MG63 (cell line): ENCODE results near the gene SOCS3. TPM values are rescaled to one million over a fixed set of nuclear protein-coding genes. Genes with fewer than 3 reads are reported as not detected.

Source experiments
- DNase-seq: peaks from one replicate; pipeline ENCODE4 v3.0.0-alpha.2; 2020
- H3K27me3 ChIP-seq: fragments of 250-450 bp; sonication (Bioruptor Pico); 2 replicates; pipeline ENCODE4 v1.5.1; 2020; ENCODE audit warnings: mild to moderate bottlenecking, moderate library complexity
- H3K36me3 ChIP-seq: fragments of 250-450 bp; sonication (Bioruptor Pico); 2 replicates; pipeline ENCODE4 v1.5.1; 2020; ENCODE audit warnings: mild to moderate bottlenecking, moderate library complexity
- H3K4me3 ChIP-seq: fragments of 250-450 bp; sonication (Bioruptor Pico); 2 replicates; pipeline ENCODE4 v1.5.1; 2020; ENCODE audit warnings: mild to moderate bottlenecking, moderate library complexity
- H3K9me3 ChIP-seq: fragments of 250-450 bp; sonication (Bioruptor Pico); 2 replicates; pipeline ENCODE4 v1.5.1; 2020; ENCODE audit warnings: mild to moderate bottlenecking, moderate library complexity
- total RNA-seq: library from RNA; depleted of rRNA; stranded (reverse); fragments of >200 nt; shearing (Covaris generic); gene quantifications from 2 replicates; pipeline ENCODE4 v1.2.3, GENCODE V29; 2014; ENCODE audit warnings: low replicate concordance

SOCS3 gene
- total RNA-seq, 1 experiment from 2014 or later: 32.9 TPM

DNA sequence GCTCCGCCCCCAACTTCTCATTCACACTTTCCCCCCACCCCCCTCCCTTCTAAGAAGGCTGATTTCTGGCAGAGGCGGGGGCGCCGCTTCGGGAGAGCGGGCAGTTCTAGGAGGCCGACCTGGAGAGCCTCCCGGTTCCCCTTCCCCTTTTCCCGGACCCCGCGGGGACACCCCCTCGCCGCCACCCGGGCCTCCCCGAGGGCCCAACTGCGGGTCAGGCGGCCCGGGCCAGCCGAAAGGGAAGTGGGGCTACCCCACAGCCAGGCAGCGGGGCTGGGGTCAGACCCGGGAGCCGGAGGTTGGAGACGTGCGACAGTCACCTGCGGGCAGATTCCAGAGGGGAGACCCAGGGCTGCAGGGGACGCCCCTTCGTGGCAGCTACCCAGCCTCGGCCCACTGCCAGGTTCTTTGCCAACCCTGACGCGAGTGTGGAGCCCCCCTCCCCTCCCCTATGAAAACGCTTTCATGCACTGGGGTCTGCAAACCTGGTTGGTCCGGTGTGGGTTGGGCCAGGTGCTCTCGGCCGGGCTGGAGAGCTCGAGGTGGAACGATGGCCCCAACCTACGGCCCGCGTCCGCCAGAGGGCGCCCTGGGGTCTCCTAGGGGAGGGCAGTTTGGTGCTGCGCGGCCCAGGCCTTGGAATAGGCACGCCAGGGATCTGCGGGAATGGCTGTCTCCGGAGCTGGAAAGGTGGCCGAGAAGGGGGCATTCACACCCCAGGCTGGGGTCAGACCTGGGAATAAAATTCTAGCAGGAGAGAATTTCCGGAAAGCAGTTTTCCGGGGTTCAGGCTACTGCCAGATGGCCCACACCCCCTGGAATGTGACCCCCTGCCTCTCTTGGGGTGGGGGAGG, 721 bp upstream of the SOCS3 start:
- H3K9me3 ChIP-seq: no peaks in the 10 kb centered on the region
- H3K4me3 ChIP-seq: peak overlapping the region; percentile 99
- no peaks in the 10 kb centered on the region for H3K27me3 ChIP-seq
- H3K36me3 ChIP-seq: peaks cover 35% of the 10 kb centered on the region
- peak; percentile 92 for DNase-seq

DNA sequence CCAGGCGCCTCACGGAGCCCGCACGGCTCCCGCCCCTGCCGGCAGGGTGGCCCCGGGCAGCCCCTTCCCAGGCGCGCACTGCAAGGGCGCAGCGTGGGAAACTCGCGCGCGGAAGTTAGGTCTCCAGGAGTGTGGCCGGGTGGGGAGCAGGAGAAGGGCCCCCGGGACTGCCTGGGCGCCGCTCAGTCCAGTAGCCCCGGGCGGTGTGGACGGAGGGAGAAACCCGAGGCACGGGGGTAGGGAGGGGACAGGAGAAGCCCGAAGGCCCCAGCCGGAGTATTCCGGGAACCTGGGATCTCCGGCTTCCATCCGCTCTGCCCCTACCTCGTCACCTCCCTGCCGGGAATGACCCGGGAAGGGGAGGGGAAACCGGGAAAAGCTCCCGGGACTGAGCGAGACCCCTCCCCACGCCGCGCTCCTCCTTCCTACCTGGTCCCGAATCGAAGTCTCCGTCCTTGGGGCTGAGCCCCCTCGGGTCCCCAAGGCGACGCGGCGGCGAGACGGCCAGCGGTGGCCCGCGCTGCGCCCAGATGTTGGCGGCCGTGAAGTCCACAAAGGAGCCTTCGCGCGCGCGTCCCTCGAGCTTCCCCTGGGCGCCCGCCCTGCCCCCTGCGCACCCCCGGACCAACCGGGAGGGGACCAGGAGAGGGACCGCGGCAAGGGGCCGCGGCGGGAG, 418 bp downstream of the SOCS3 start:
- H3K9me3 ChIP-seq: no peaks in the 10 kb centered on the region
- peak; percentile 47 for DNase-seq
- H3K27me3 ChIP-seq: no peaks in the 10 kb centered on the region
- H3K36me3 ChIP-seq: peaks cover 44% of the 10 kb centered on the region
- H3K4me3 ChIP-seq: peak overlapping the region; percentile 99

DNA sequence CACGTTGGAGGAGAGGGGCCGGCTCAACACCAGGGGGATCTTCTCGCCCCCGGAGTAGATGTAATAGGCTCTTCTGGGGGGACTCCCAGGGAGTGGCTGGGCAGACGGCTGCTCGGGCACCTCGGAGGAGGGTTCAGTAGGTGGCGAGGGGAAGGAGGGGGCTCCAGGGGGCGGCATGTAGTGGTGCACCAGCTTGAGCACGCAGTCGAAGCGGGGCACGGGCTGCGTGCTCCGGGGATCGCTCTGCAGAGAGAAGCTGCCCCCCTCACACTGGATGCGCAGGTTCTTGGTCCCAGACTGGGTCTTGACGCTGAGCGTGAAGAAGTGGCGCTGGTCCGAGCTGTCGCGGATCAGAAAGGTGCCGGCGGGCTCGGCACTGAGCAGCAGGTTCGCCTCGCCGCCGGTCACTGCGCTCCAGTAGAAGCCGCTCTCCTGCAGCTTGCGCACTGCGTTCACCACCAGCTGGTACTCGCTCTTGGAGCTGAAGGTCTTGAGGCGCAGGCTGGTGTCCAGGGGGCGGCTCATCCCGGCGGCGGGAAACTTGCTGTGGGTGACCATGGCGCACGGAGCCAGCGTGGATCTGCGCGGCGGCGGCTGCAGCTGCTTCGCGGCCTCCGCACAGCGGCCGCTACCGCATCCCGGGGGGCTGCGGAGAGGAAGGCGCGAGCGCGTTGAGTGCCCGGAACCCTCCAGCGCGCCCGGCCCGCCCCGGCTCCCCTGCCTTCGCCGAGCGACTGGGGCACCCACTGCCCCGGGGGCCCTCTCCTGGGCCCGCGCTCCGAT, 1.1 kb downstream of the SOCS3 start:
- Histone ChIP-seq H3K9me3 (no peaks in the 10 kb centered on the region), H3K27me3 (no peaks in the 10 kb centered on the region), H3K36me3 (peaks cover 47% of the 10 kb centered on the region), H3K4me3 (peak overlapping the region; percentile 99)
- peak; percentile 41 for DNase-seq

DNA sequence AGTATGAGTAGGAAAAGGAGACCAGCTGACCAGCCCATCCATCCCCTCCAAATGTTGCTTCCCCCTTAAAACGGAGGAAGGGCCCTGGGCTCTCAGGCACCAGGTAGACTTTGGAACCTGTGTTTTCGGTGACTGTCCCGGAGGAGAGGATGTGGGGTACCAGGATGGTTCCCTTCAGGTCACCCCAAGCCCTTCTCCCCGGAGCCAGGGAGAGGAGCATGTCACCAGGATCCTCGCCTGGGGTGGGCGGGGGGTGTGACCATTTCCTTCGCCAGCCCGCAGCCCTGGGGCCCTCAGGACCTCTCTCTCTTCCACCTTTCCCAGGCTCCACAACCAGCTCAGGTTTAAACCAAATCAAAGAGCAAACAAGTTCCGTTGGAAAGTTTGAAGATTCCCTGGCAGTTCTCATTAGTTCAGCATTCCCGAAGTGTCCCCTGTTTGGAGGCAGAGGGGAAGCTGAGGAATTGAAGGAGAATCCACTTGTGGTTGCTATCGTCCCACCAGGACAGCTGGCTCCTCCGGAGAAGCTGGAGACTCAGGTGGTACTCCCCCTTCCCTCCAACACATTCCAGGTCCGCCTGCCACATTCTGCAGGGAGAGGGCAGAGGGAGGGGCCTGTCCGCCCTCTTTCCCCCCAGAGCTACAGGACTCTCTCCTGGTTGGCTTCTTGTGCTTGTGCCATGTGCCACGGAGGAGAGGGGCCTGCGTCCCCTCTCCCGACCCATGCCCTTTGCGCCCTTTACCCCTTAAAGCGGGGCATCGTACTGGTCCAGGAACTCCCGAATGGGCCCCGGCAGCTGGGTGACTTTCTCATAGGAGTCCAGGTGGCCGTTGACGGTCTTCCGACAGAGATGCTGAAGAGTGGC, 2.0 kb downstream of the SOCS3 start:
- DNase-seq: no peak
- peaks cover 50% of the 10 kb centered on the region for H3K36me3 ChIP-seq

DNA sequence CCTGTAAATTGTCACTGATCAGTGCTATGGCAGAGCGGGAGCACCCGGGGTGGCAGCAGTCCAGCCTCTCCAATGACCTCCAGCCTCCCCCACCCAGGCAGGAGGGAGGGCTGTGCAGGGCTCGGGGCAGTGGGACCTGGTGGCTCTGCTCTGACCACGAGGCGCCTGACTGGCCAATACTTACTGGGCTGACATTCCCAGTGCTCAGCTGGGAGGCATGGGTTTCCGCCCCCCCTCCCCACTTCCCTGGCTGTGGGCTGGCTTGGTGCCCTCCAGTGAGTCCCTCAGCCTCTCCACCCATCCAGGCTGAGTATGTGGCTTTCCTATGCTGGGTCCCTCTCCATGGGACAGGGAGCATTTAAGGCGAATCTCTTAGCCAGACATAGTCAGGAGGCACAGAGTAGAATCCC, 2.7 kb downstream of the SOCS3 start:
- Histone ChIP-seq H3K4me3 (peak overlapping the region; percentile 99), H3K9me3 (no peaks in the 10 kb centered on the region), H3K27me3 (no peaks in the 10 kb centered on the region), H3K36me3 (peaks cover 50% of the 10 kb centered on the region)
- DNase-seq: peak; percentile 83

More for the DNA sequence above, 2.0 kb downstream of the SOCS3 start:
- peak overlapping the region; percentile 99 for H3K4me3 ChIP-seq
- H3K27me3 ChIP-seq: no peaks in the 10 kb centered on the region
- H3K9me3 ChIP-seq: no peaks in the 10 kb centered on the region

DNA sequence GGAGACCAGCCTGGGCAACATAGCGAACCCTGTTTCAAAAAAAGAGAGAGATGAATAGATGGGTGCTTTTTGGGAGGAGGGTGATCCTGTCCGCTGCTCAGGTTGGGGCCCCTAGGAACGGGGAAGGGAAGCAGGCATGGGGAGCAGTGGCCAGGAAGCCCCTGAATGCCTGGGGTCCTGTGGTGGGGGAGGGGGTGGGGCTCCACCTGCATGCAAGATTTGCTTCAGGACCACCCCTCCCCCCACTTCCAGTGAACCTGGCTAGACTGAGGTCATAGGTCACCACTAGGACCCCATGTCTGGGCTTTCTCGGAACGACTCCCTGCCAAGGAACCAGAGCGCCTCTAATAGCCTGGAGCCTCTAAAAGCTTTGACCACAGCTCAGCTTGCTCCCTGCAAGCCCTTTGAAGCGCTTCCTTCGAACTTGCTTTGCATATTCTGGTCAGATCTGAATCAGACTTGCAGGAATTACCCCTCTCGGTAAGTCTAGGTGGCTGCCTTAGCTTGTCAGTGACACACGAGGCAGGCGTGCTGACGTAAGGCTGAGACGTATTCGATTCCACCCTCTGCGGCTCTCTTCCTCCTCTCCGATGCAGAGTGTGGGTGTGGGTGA, 3.7 kb downstream of the SOCS3 start:
- Histone ChIP-seq H3K4me3 (no peak overlapping the region), H3K36me3 (peaks cover 50% of the 10 kb centered on the region), H3K9me3 (no peaks in the 10 kb centered on the region), H3K27me3 (no peaks in the 10 kb centered on the region)
- DNase-seq: no peak

DNA sequence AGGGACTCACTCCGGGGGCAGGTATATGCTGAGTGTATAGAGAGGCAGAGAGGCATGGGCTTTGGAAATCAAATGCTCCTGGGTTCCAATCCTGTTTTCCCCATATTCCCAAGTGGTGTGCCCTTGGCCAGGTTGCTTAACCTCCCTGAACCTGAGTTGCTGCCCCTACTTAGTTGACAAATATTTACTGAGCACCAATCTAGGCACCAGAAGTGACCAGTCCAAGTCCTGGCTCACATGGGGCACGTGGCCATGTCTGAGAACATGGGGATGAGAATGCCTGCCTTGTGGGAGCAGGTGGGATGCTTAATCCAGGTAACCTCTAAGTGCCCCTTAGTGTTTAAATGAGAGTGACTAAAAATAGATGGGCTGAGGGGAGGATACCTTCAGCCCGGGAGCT, 4.2 kb downstream of the SOCS3 start:
- Histone ChIP-seq H3K4me3 (no peak overlapping the region), H3K36me3 (peaks cover 50% of the 10 kb centered on the region), H3K9me3 (no peaks in the 10 kb centered on the region), H3K27me3 (no peaks in the 10 kb centered on the region)
- no peak for DNase-seq

DNA sequence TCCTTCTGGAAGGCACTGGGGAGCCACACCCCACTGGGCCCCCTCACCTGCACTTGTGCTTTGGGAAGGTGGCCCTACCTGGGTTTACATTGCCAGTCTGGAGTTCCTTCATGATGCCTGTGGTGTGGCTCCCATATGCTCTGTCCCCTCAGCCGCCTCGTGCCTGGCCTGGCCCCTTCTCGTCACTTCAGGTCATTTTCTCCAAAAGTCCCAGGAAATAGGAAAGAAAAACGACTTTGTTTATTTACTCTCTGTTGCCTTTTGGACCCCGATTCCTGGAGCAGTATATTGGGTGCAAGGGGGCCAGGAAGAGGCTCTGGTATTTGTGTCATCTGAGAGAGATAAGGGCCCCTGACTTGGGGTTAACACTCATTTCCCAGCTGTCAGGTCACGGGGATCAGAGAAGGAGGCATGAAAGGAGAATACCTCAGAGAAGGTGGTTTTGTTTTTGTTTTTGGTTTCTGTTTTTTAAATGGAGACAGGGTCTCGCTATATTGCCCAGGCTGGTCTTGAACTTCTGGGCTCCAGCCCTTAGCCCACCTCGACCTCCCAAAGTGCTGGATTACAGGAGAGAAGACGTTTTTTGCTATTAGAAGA, 4.7 kb downstream of the SOCS3 start:
- H3K27me3 ChIP-seq: no peaks in the 10 kb centered on the region
- no peak overlapping the region for H3K4me3 ChIP-seq
- no peak for DNase-seq
- H3K9me3 ChIP-seq: no peaks in the 10 kb centered on the region
- peaks cover 50% of the 10 kb centered on the region for H3K36me3 ChIP-seq

DNA sequence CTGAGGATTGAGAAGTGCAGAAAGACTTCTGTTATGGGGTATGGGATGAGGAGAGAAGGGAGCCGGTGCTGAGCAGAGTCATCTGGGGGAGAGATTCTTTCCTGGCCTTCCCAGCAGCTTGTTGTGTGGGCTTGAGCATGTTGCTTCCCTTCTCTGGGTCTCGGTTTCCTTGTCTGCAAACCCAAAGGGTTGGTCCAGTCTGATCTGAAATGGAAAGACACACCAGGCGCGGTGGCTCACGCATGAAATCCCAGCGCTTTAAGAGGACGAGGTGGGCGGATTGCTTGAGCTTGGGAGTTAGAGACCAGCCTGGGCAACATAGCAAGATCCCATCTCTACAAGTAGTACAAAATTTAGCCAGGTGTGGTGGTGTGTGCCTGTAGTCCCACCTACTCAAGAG, 6.0 kb downstream of the SOCS3 start:
- Histone ChIP-seq H3K9me3 (no peaks in the 10 kb centered on the region), H3K36me3 (peaks cover 45% of the 10 kb centered on the region), H3K27me3 (no peaks in the 10 kb centered on the region), H3K4me3 (no peak overlapping the region; the same call in 1 of the 2 replicates)
- DNase-seq: no peak

DNA sequence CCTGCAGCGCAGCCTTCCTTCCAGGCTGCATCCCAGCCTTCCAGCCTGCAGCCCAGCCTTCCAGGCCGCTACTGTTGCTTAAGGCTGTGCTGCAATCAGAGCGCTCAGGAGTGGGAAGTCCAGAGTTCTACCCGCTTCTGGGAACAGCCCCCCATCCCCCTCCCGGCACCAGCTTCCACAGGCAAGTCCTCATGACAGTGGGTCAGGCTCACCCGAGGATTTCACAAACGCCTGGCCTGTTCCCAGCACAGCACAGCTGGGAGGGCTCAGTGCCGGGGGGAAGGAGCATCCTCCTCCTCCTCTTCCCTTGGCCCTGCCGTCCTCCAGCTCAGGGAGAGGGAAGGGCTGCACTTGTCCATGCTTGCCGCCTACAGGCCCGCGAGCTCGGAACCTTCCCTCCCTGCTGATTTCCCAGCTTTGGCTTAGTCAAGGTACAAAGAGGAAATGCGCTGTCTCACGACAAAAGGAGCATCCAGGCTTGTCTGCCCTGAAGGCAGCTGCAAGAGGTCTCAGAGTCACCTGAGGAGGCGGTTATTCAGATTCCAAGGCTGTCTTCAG, 8.3 kb downstream of the SOCS3 start:
- H3K4me3 ChIP-seq: no peak overlapping the region
- no peaks in the 10 kb centered on the region for H3K9me3 ChIP-seq
- peak; percentile 63 for DNase-seq
- no peaks in the 10 kb centered on the region for H3K27me3 ChIP-seq
- H3K36me3 ChIP-seq: peaks cover 23% of the 10 kb centered on the region

DNA sequence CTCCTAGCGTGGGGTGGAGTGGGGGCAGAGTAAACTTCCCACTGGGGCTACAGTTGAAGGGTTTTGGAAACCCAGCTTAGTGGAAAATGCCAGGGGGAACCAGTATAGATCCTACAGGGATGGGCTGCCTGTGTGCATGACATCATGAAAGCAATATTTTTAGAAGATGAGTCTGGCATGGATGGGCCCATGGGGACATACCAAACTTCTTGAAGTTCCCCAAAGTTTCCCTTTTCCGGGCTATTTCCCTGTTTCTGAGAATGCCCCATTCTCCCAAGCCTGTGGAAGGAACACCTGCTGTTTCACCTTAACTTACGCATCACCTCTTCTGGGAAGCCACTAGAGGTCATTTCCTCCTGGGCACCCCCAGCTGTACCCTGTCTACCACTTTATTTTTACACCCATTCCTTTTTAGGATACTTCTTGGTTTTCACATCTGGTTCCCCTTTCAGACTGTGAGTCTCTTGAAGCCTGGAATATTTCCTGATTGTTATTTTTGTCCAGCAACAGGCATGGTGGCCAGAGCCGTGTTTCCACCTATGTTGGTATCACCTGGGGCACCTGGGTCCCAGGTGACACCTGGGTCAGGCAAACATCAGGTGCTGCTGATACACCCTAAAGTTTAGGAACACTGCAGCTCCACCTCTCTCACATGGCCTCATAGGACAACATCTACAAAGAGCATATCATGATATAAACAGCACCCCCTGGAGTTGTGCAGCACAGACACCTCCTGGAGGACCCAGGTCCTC, 9.8 kb downstream of the SOCS3 start:
- no peaks in the 10 kb centered on the region for H3K27me3 ChIP-seq
- peaks cover 9% of the 10 kb centered on the region for H3K36me3 ChIP-seq
- no peak overlapping the region for H3K4me3 ChIP-seq
- H3K9me3 ChIP-seq: no peaks in the 10 kb centered on the region
- no peak for DNase-seq

DNA sequence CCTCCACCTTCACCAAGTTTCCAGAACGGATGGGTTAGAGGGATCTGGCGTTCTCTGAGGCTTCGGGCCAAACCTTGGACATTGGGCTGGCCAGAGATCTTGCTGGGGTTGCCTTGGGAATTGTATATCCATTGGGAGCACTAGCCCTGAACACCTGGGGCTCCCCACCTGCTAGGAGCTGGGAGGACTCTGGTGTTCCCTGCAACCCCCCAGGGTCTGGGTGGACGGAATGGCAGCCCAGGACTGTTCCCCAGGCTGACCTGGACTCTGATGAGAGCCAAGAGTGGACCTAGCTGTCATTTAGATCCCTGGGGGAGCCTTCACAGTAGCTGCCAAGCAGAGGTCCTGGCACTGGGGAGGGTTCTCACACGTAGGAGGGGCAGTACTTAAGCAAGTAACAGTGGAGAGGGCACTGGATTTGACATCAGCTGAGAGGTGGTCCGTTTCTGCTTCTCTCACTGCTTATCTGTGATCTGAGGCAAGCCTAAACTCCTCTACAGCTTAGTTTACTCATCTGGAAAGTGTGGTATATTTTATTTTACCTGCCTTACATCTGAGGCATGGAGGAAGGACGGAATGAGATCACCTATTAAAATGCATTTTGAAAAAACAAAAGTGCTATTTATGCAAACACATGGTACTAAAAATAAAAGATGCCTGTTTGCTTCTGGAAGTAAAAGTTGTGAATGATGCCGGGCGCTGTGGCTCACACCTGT, 11.7 kb downstream of the SOCS3 start:
- no peak for DNase-seq
- Histone ChIP-seq H3K36me3 (no peaks in the 10 kb centered on the region), H3K9me3 (no peaks in the 10 kb centered on the region), H3K4me3 (no peak overlapping the region), H3K27me3 (no peaks in the 10 kb centered on the region)

DNA sequence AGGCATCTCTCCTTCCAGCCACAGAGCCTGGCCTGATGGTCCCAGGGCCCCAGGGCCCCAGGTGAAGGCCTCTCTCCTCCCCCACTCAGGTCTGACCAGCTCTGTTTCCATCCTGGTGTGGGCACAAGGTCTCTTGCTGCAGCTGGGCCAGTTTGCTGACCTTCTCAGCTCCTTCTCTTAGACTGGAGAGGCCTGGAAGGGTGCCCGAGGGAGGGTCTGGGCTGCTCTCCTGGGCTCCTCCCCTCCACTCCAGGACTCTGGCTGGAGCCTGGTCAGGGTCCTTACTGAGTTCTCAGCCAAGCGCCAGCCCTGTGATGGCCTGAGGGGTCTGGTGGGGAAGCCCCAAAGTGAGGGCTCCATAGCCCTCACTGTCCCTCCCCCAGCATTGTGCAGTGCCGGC, 12.4 kb downstream of the SOCS3 start:
- no peaks in the 10 kb centered on the region for H3K36me3 ChIP-seq
- DNase-seq: no peak
- no peaks in the 10 kb centered on the region for H3K9me3 ChIP-seq
- no peak overlapping the region for H3K4me3 ChIP-seq
- H3K27me3 ChIP-seq: no peaks in the 10 kb centered on the region

DNA sequence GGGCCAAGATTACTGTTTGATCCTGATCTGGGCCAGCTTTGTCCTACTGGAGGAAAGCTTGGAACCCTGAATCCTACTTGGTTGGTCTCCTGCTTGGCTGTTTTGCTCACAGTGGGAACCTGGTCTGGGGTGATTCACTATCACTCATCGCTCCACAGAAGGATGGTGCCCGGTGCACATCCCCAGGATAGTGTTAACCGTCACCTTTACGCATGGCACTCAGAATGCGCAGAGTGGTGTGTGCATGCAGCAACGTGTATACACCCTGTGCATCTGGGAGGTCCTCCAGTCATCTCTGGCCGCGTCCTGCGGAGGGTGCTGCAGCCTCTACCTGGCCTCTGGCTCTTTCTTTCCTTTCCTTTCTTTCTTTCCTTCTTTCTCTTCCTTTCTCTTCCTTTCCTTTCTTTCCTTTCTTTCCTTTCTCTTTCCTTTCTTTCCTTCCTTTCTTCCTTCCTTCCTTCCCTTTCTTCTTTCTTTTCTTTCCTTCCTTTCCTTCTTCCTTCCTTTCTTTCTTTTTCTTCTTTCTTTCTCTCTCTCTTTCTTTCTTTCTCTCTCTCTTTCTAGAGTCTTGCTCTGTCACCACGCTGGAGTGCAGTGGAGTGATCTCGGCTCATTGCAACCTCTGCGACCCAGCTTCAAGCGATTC, 13.1 kb downstream of the SOCS3 start:
- peak; percentile 65 for DNase-seq
- H3K27me3 ChIP-seq: no peaks in the 10 kb centered on the region

More for the DNA sequence above, 13.1 kb downstream of the SOCS3 start:
- no peak overlapping the region for H3K4me3 ChIP-seq
- H3K36me3 ChIP-seq: no peaks in the 10 kb centered on the region
- H3K9me3 ChIP-seq: no peaks in the 10 kb centered on the region
